ENCODE measurements around the gene DTWD2. TPM values are rescaled to one million over a fixed set of nuclear protein-coding genes. Genes with fewer than 3 reads are reported as not detected.

The DTWD2 gene
- total RNA-seq, 1 donor from 2014 or later: 4.4 TPM

DNA sequence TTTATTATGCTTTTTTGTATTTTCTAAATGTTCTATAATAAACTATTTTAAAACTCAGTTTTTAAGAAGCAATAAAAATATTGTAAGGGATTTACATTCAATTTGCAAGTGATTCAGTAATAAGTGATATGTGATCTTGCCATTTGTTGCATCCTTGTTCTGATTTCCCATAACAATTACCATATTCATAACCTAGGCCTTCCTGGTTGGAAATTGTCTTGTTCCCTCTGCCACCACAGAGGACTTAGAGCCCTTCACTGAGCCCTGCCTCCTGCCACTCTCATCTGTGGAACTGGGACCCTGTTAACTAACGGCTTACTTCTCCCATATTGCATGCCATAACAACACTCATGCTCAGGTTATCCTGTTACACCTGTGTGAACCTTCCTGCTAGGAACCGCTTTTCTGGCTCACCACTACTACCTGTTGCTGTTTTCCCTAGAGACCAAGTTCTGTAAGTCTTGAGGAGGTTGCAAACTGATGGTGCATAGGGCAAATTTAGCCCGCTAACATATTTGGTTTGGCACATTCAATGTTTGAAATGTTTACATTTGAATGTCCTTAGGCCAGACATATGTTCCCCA lies 32.9 kb upstream of the DTWD2 start:
- no peaks in the 10 kb centered on the region for H3K27me3 Mint-ChIP-seq
- no peak overlapping the region for H3K4me3 Mint-ChIP-seq
- TF ChIP-seq, protein P1, sequence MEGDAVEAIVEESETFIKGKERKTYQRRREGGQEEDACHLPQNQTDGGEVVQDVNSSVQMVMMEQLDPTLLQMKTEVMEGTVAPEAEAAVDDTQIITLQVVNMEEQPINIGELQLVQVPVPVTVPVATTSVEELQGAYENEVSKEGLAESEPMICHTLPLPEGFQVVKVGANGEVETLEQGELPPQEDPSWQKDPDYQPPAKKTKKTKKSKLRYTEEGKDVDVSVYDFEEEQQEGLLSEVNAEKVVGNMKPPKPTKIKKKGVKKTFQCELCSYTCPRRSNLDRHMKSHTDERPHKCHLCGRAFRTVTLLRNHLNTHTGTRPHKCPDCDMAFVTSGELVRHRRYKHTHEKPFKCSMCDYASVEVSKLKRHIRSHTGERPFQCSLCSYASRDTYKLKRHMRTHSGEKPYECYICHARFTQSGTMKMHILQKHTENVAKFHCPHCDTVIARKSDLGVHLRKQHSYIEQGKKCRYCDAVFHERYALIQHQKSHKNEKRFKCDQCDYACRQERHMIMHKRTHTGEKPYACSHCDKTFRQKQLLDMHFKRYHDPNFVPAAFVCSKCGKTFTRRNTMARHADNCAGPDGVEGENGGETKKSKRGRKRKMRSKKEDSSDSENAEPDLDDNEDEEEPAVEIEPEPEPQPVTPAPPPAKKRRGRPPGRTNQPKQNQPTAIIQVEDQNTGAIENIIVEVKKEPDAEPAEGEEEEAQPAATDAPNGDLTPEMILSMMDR (conservative IDR thresholded peaks at IDR 0.05): no peak
- peaks cover 8% of the 10 kb centered on the region for H3K4me1 Mint-ChIP-seq (ENCODE audit: unreplicated experiment)
- no peak for DNase-seq (ENCODE audit: extremely low spot score, unreplicated experiment)
- no peak overlapping the region for H3K27ac Mint-ChIP-seq
- no peaks in the 10 kb centered on the region for H3K9me3 Mint-ChIP-seq
- H3K36me3 Mint-ChIP-seq: no peaks in the 10 kb centered on the region

DNA sequence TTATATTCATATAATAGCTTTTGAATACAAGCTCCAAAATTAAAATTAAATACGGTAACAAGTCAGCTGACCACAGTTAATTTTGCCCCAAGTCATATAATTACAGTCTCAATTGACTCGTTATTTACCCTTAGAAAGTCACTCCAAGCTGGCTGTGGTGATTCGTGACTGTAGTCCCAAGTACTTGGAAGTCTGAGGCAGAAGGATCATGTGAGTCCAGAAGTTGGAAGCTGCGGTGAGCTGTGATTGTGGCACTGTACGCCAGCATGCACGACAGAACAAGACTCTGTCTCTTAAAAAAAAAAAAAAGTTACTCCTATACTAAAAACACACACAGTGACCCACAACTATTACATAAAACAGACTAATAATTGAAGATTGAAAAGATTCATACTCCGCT lies 31.6 kb upstream of the DTWD2 start:
- H3K4me1 Mint-ChIP-seq (ENCODE audit: unreplicated experiment): peaks cover 8% of the 10 kb centered on the region
- H3K9me3 Mint-ChIP-seq: no peaks in the 10 kb centered on the region
- no peak overlapping the region for H3K4me3 Mint-ChIP-seq
- no peak for DNase-seq (ENCODE audit: extremely low spot score, unreplicated experiment)
- no peaks in the 10 kb centered on the region for H3K36me3 Mint-ChIP-seq
- TF ChIP-seq, protein P1 (conservative IDR thresholded peaks at IDR 0.05): no peak
- H3K27ac Mint-ChIP-seq: no peak overlapping the region
- no peaks in the 10 kb centered on the region for H3K27me3 Mint-ChIP-seq

DNA sequence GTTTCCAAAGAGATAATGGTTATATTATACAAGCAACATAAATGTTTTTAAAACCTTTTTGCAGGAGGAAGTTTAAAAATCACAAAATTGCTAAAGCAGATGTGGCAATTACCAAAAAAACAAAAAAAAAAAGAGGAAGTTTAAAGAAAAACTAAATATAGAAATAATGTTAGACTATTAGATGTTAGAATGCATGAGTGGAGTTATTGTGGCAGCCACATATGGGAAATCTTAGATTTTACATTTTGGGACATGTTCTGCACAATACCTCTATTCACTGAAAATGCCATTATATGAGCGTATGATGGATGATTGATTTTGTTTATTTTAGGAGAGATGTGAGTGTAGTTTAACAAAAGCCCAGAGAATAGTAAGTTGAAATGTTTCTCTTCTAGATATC lies 31.2 kb upstream of the DTWD2 start:
- Mint-ChIP-seq H3K4me1 (ENCODE audit: unreplicated experiment) (peaks cover 8% of the 10 kb centered on the region), H3K27ac (no peak overlapping the region), H3K4me3 (no peak overlapping the region), H3K27me3 (no peaks in the 10 kb centered on the region), H3K36me3 (no peaks in the 10 kb centered on the region), H3K9me3 (no peaks in the 10 kb centered on the region)
- DNase-seq (ENCODE audit: extremely low spot score, unreplicated experiment): no peak
- TF ChIP-seq, protein P1 (conservative IDR thresholded peaks at IDR 0.05): no peak

DNA sequence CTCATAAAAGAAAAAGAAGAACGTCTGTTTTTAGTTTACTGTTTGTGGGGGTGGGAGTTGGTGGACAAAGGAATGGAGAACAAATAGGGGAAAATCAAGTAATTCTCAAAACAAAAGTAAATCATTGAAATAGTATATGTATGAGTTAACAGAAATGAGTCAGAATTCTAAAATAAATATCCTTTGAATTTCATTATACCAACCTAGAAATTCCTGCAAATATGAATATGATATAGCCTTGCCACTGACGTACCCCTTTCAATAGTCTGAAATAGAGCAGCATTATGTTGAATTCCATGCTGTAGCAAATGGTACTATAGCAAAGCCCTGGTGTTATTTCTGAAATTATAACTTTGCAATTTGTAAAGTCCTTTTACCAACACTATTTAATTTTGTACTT lies 29.6 kb upstream of the DTWD2 start:
- DNase-seq (ENCODE audit: extremely low spot score, unreplicated experiment): no peak
- no peak overlapping the region for H3K4me3 Mint-ChIP-seq
- TF ChIP-seq, protein P1 (conservative IDR thresholded peaks at IDR 0.05): no peak
- no peaks in the 10 kb centered on the region for H3K27me3 Mint-ChIP-seq
- peaks cover 8% of the 10 kb centered on the region for H3K4me1 Mint-ChIP-seq (ENCODE audit: unreplicated experiment)
- H3K36me3 Mint-ChIP-seq: no peaks in the 10 kb centered on the region
- no peak overlapping the region for H3K27ac Mint-ChIP-seq
- no peaks in the 10 kb centered on the region for H3K9me3 Mint-ChIP-seq

DNA sequence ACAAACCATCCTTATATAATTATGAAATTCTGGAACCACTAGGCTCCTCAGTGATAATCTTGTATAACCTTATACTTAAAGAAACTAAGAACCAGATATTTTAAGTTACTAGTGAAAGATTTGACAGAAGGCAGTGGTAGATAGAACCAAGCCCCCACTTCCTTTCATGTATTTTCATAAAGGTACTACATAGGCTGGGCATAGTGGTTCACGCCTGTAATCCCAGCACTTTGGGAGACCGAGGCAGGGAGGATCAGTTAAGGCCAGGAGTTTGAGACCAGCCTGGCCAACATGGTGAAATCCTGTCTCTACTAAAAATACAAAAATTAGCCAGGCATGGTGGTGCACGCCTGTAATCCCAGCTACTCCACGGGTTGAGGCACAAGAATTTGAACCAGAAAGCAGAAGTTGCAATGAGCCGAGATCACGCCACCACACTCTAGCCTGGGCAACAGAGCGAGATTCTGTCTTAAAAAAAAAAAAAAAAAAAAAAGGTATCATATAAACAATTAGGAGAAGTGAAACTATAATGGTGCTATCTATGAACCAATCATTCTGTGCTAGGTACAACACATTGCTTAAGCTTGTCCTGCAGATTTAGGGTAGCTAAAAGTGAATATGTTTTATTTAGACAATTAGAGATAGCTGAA lies 27.9 kb upstream of the DTWD2 start:
- Mint-ChIP-seq H3K4me3 (no peak overlapping the region), H3K9me3 (no peaks in the 10 kb centered on the region)

More for the DNA sequence above, 27.9 kb upstream of the DTWD2 start:
- Mint-ChIP-seq H3K36me3 (no peaks in the 10 kb centered on the region), H3K27ac (no peak overlapping the region), H3K4me1 (ENCODE audit: unreplicated experiment) (no peaks in the 10 kb centered on the region), H3K27me3 (no peaks in the 10 kb centered on the region)
- TF ChIP-seq, protein P1 (conservative IDR thresholded peaks at IDR 0.05): no peak
- no peak for DNase-seq (ENCODE audit: extremely low spot score, unreplicated experiment)

Data from type B pancreatic cell (in vitro differentiated cells).